Gastrocnemius medialis (tissue), 4 donors: ENCODE measurements around the gene BST2.

Source experiments
- POLR2A ChIP-seq, 2 donors: fragments of 450-650 bp; IDR thresholded peaks; one replicate each; pipeline ENCODE4 v1.6.1; 2017; ENCODE audit warnings: antibody characterized with exemption in 2 of 2, mild to moderate bottlenecking in 2 of 2, moderate library complexity in 2 of 2
- TF ChIP-seq, protein P1 (sequence below), 5 experiments: fragments of 450-650 bp in 3 of 5; fragments of 200-600 bp in 2 of 5; sonication (generic) in 2 of 5; IDR thresholded peaks in 4 of 5; conservative IDR thresholded peaks in 1 of 5; 1 replicate in 4 of 5; 2 replicates in 1 of 5; pipeline ENCODE4 v1.5.1; 2016 to 2019; ENCODE audit warnings: antibody characterized with exemption in 5 of 5, mild to moderate bottlenecking in 3 of 5, moderate library complexity in 3 of 5

DNA sequence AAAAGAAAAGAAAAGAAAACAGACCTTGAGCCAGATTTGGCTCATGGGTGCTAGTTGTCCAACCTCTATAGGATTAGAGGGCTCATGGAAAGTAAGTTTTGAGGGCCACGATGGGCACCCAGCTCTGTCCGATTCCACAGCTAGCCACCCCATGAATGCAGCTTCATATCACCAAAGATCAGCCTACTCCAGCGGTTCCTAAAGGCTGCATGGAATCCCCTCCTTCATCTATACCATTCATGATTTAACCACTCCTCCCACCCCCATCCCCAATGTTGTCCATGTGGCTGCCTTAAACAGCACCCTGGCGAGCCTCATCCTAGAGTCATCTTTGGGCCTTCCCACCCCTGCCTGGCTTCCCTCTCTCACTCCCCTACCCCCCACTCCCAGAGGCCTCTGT, 16.5 kb upstream of the BST2 start:
- TF ChIP-seq, protein P1, sequence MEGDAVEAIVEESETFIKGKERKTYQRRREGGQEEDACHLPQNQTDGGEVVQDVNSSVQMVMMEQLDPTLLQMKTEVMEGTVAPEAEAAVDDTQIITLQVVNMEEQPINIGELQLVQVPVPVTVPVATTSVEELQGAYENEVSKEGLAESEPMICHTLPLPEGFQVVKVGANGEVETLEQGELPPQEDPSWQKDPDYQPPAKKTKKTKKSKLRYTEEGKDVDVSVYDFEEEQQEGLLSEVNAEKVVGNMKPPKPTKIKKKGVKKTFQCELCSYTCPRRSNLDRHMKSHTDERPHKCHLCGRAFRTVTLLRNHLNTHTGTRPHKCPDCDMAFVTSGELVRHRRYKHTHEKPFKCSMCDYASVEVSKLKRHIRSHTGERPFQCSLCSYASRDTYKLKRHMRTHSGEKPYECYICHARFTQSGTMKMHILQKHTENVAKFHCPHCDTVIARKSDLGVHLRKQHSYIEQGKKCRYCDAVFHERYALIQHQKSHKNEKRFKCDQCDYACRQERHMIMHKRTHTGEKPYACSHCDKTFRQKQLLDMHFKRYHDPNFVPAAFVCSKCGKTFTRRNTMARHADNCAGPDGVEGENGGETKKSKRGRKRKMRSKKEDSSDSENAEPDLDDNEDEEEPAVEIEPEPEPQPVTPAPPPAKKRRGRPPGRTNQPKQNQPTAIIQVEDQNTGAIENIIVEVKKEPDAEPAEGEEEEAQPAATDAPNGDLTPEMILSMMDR (IDR thresholded peaks at IDR 0.05 in 4 of 5, conservative IDR thresholded peaks at IDR 0.05 in 1 of 5) = no peak
- TF ChIP-seq POLR2A (IDR thresholded peaks at IDR 0.05) = no peak
